GM21786 (cell line): ENCODE measurements around the gene VTI1A.

ENCODE experiments used
- ATAC-seq: cut with Tn5 transposase; IDR thresholded peaks from one replicate; pipeline ENCODE4 v1.9.1; 2021; ENCODE audit not compliant: unreplicated experiment

The VTI1A gene

GRCh38 chr10:112503643-112504042 is 56.6 kb downstream of the VTI1A start:
- ATAC-seq, result no peak

- no peak for ATAC-seq
Measured at GRCh38 chr10:112507046-112507445, 60.0 kb downstream of the VTI1A start.

- ATAC-seq, result no peak
Measured at GRCh38 chr10:112507988-112508387, 61.0 kb downstream of the VTI1A start.

- ATAC-seq, result no peak
Measured at GRCh38 chr10:112509558-112510291, 62.7 kb downstream of the VTI1A start.

GRCh38 chr10:112510384-112510783 is 63.4 kb downstream of the VTI1A start:
- ATAC-seq, result no peak

GRCh38 chr10:112512294-112512693 is 65.3 kb downstream of the VTI1A start:
- no peak for ATAC-seq

GRCh38 chr10:112515126-112515525 is 68.1 kb downstream of the VTI1A start:
- no peak for ATAC-seq

- ATAC-seq, result no peak
Measured at GRCh38 chr10:112515852-112516251, 68.8 kb downstream of the VTI1A start.

GRCh38 chr10:112517451-112517862 is 70.4 kb downstream of the VTI1A start:
- ATAC-seq, result no peak

GRCh38 chr10:112519133-112519761 is 72.2 kb downstream of the VTI1A start:
- peak; percentile 84 for ATAC-seq

- no peak for ATAC-seq
Measured at GRCh38 chr10:112520914-112521313, 73.9 kb downstream of the VTI1A start.

- no peak for ATAC-seq
Measured at GRCh38 chr10:112524641-112525040, 77.6 kb downstream of the VTI1A start.

GRCh38 chr10:112525200-112525599 is 78.2 kb downstream of the VTI1A start:
- ATAC-seq, result no peak

GRCh38 chr10:112526139-112526538 is 79.1 kb downstream of the VTI1A start:
- ATAC-seq, result peak; percentile 92

- ATAC-seq, result no peak
Measured at GRCh38 chr10:112526906-112527305, 79.9 kb downstream of the VTI1A start.

- ATAC-seq, result no peak
Measured at GRCh38 chr10:112528235-112528634, 81.2 kb downstream of the VTI1A start.

- no peak for ATAC-seq
Measured at GRCh38 chr10:112531421-112531820, 84.4 kb downstream of the VTI1A start.

- ATAC-seq, result peak; percentile 97
Measured at GRCh38 chr10:112532189-112532588, 85.2 kb downstream of the VTI1A start.

- no peak for ATAC-seq
Measured at GRCh38 chr10:112532956-112533355, 85.9 kb downstream of the VTI1A start.

- no peak for ATAC-seq
Measured at GRCh38 chr10:112533916-112534315, 86.9 kb downstream of the VTI1A start.

- peak; percentile 53 for ATAC-seq
Measured at GRCh38 chr10:112535531-112535951, 88.5 kb downstream of the VTI1A start.

GRCh38 chr10:112536663-112537062 is 89.6 kb downstream of the VTI1A start:
- no peak for ATAC-seq

GRCh38 chr10:112538168-112538567 is 91.2 kb downstream of the VTI1A start:
- ATAC-seq, result no peak
